ENCODE measurements around the gene MOCOS.
A peak's percentile ranks its signal among the peaks of the same experiment; 100 is the strongest.

The MOCOS gene

DNA sequence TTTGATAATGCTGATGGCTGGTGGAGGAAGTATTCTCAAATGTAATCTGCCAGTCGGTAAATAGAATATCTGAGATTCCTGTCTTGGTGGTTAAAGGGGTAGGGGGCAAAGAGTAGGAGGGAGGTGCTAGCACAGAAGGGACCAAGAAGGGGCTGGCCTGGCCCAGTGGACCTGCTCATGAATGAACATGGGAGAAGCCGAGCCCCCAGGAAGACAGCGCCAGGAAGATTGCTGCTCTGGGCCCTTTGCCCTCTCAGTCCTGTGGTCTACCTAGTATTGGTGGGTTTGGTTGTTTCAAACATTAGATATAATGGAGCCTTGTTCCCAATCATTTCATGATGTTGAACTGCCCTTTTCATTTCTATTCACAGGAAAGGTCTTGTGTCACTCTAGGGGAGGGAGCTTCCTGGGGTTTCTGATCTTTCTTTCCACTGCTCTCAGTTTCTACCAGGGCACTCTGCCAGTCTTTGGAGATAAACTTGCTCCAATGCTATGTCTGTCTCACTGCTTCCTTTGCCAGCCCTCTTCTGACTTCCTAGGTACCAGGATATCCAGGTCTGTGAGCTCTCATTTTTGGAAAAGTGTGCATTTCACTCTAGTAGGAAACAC is 5.3 kb upstream of the MOCOS start:
- no peak overlapping the region for H3K27ac ChIP-seq (ENCODE audit: low read length)

GRCh38 chr18:36183033-36183432 is 4.3 kb upstream of the MOCOS start:
- Histone ChIP-seq H3K27me3 (ENCODE audit: control insufficient read depth, insufficient read depth, low read length) (peaks cover 27% of the 10 kb centered on the region), H3K4me1 (ENCODE audit: control insufficient read depth, low read depth, low read length) (no peaks in the 10 kb centered on the region), H3K27ac (ENCODE audit: low read length) (no peak overlapping the region), H3K36me3 (ENCODE audit: control insufficient read depth, low read depth, low read length) (no peaks in the 10 kb centered on the region), H3K4me3 (ENCODE audit: low read length) (no peak overlapping the region), H3K9ac (ENCODE audit: low read length) (no peak overlapping the region), H3K9me3 (ENCODE audit: control insufficient read depth, low read depth, low read length) (no peaks in the 10 kb centered on the region)

More for the DNA sequence above, 5.3 kb upstream of the MOCOS start:
- H3K4me1 ChIP-seq (ENCODE audit: control insufficient read depth, low read depth, low read length), result no peaks in the 10 kb centered on the region
- no peaks in the 10 kb centered on the region for H3K36me3 ChIP-seq (ENCODE audit: control insufficient read depth, low read depth, low read length)
- no peak overlapping the region for H3K4me3 ChIP-seq (ENCODE audit: low read length)
- H3K9me3 ChIP-seq (ENCODE audit: control insufficient read depth, low read depth, low read length), result no peaks in the 10 kb centered on the region
- peaks cover 19% of the 10 kb centered on the region for H3K27me3 ChIP-seq (ENCODE audit: control insufficient read depth, insufficient read depth, low read length)
- no peak overlapping the region for H3K9ac ChIP-seq (ENCODE audit: low read length)

GRCh38 chr18:36183987-36184386 is 3.3 kb upstream of the MOCOS start:
- H3K9me3 ChIP-seq (ENCODE audit: control insufficient read depth, low read depth, low read length), result no peaks in the 10 kb centered on the region
- H3K27ac ChIP-seq (ENCODE audit: low read length), result no peak overlapping the region
- peaks cover 37% of the 10 kb centered on the region for H3K27me3 ChIP-seq (ENCODE audit: control insufficient read depth, insufficient read depth, low read length)
- no peak overlapping the region for H3K4me3 ChIP-seq (ENCODE audit: low read length)
- no peak overlapping the region for H3K9ac ChIP-seq (ENCODE audit: low read length)
- peaks cover 7% of the 10 kb centered on the region for H3K4me1 ChIP-seq (ENCODE audit: control insufficient read depth, low read depth, low read length)
- no peaks in the 10 kb centered on the region for H3K36me3 ChIP-seq (ENCODE audit: control insufficient read depth, low read depth, low read length)

DNA sequence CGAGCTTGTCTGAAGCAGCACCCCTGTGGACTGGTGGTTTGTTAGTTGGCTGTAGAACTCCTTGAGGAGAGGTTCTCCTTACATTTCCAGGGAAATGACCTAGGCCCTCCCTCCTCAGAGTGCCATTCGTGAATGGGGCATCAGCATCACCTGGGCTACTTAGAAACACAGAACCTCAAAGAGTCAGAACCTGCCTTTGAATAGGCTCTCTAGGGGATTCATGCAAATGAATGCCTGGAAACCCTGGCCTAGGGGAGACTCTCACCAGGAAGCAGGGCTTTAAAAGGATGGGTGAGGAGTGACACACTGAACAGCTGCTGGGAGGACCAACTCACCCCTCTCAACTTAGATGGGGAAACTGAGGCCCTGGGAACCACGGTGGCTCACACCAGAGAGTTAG is 2.1 kb upstream of the MOCOS start:
- Histone ChIP-seq H3K36me3 (ENCODE audit: control insufficient read depth, low read depth, low read length) (no peaks in the 10 kb centered on the region), H3K4me3 (ENCODE audit: low read length) (no peak overlapping the region), H3K4me1 (ENCODE audit: control insufficient read depth, low read depth, low read length) (peaks cover 7% of the 10 kb centered on the region), H3K9ac (ENCODE audit: low read length) (no peak overlapping the region), H3K27me3 (ENCODE audit: control insufficient read depth, insufficient read depth, low read length) (peaks cover 40% of the 10 kb centered on the region), H3K27ac (ENCODE audit: low read length) (no peak overlapping the region), H3K9me3 (ENCODE audit: control insufficient read depth, low read depth, low read length) (no peaks in the 10 kb centered on the region)

DNA sequence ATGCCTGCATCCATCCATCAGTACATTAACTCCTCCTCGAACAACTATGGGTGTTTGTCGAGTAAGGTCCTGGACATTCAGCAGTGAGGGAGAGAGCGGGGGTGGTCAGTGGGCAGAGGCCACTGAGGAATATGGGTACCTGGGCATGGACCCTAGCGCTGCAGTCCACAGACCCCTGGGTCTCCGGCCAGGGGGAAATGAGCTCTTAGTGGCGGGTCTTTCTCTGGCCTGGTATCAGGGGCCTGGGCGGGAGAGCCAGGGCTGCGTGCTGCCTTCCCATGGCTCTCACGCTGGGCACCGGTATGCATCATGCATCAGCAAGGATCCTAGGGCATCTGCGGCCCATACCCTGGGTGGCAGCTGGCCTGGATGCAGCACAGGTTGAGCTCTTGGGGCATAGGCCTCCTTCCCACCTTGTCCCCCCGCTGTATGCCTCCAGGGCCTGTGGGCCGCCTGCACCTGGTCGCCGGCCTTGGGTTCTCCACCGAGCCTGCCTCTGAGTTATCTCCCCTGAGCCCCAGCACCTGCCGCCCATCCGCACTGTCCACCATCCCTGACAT is 1.3 kb upstream of the MOCOS start:
- Histone ChIP-seq H3K27ac (ENCODE audit: low read length) (no peak overlapping the region), H3K4me1 (ENCODE audit: control insufficient read depth, low read depth, low read length) (peaks cover 7% of the 10 kb centered on the region), H3K4me3 (ENCODE audit: low read length) (peak overlapping the region; percentile 76), H3K9me3 (ENCODE audit: control insufficient read depth, low read depth, low read length) (no peaks in the 10 kb centered on the region), H3K36me3 (ENCODE audit: control insufficient read depth, low read depth, low read length) (no peaks in the 10 kb centered on the region), H3K9ac (ENCODE audit: low read length) (no peak overlapping the region), H3K27me3 (ENCODE audit: control insufficient read depth, insufficient read depth, low read length) (peaks cover 40% of the 10 kb centered on the region)

- no peaks in the 10 kb centered on the region for H3K9me3 ChIP-seq (ENCODE audit: control insufficient read depth, low read depth, low read length)
- no peaks in the 10 kb centered on the region for H3K36me3 ChIP-seq (ENCODE audit: control insufficient read depth, low read depth, low read length)
- peak overlapping the region; percentile 69 for H3K9ac ChIP-seq (ENCODE audit: low read length)
- no peak overlapping the region for H3K27ac ChIP-seq (ENCODE audit: low read length)
- H3K4me3 ChIP-seq (ENCODE audit: low read length), result peak overlapping the region; percentile 76
- peaks cover 40% of the 10 kb centered on the region for H3K27me3 ChIP-seq (ENCODE audit: control insufficient read depth, insufficient read depth, low read length)
- H3K4me1 ChIP-seq (ENCODE audit: control insufficient read depth, low read depth, low read length), result peaks cover 7% of the 10 kb centered on the region
Observed at GRCh38 chr18:36186461-36187192, 670 bp upstream of the MOCOS start.

GRCh38 chr18:36187826-36188721 is 777 bp downstream of the MOCOS start:
- Histone ChIP-seq H3K27me3 (ENCODE audit: control insufficient read depth, insufficient read depth, low read length) (peaks cover 40% of the 10 kb centered on the region), H3K36me3 (ENCODE audit: control insufficient read depth, low read depth, low read length) (no peaks in the 10 kb centered on the region), H3K27ac (ENCODE audit: low read length) (no peak overlapping the region), H3K4me1 (ENCODE audit: control insufficient read depth, low read depth, low read length) (peaks cover 7% of the 10 kb centered on the region), H3K4me3 (ENCODE audit: low read length) (peak overlapping the region; percentile 76), H3K9me3 (ENCODE audit: control insufficient read depth, low read depth, low read length) (no peaks in the 10 kb centered on the region), H3K9ac (ENCODE audit: low read length) (peak overlapping the region; percentile 69)

DNA sequence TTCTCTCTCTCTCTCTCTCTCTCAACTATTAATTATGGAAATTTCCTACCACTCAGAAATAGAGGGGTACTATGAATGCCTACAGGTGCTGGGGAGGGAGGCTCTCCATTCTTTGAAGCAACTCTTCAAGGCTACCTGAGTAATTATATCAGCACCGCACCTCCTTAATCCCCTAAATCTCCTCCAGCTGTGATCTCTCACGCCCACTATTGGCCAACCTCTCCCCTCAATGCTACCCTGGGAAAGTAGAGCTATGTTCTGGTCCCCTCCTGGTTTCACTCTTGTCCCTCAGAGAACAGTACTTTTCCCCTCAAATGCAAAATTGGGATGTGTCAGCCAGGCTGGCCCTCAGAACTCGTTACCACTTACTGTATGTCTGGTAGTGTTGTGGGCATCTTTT is 1.6 kb downstream of the MOCOS start:
- H3K9me3 ChIP-seq (ENCODE audit: control insufficient read depth, low read depth, low read length), result no peaks in the 10 kb centered on the region
- H3K9ac ChIP-seq (ENCODE audit: low read length), result no peak overlapping the region
- H3K4me1 ChIP-seq (ENCODE audit: control insufficient read depth, low read depth, low read length), result peaks cover 7% of the 10 kb centered on the region
- no peaks in the 10 kb centered on the region for H3K36me3 ChIP-seq (ENCODE audit: control insufficient read depth, low read depth, low read length)
- peaks cover 40% of the 10 kb centered on the region for H3K27me3 ChIP-seq (ENCODE audit: control insufficient read depth, insufficient read depth, low read length)
- H3K27ac ChIP-seq (ENCODE audit: low read length), result no peak overlapping the region
- no peak overlapping the region for H3K4me3 ChIP-seq (ENCODE audit: low read length)

DNA sequence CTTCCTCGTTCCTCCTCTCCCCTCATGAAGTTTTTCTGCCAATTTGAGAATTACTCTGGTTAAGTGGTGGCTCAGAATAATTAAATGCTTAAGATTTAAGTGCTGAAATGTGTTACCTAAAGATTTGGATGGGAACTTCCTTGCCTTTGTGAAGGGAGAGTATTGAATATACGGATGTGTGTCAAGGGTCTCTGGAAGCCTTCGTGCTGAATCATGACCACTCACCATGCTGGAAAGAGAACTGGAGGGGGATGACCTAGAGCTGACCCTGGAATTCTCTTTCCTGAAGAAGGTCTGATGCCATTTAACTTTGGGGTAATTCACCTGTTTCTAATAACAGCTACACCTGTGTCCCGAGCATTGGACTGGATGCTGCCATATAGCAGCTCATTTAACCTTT is 2.2 kb downstream of the MOCOS start:
- no peaks in the 10 kb centered on the region for H3K9me3 ChIP-seq (ENCODE audit: control insufficient read depth, low read depth, low read length)
- H3K36me3 ChIP-seq (ENCODE audit: control insufficient read depth, low read depth, low read length), result no peaks in the 10 kb centered on the region
- H3K27ac ChIP-seq (ENCODE audit: low read length), result no peak overlapping the region
- H3K27me3 ChIP-seq (ENCODE audit: control insufficient read depth, insufficient read depth, low read length), result peaks cover 40% of the 10 kb centered on the region
- peaks cover 7% of the 10 kb centered on the region for H3K4me1 ChIP-seq (ENCODE audit: control insufficient read depth, low read depth, low read length)
- no peak overlapping the region for H3K9ac ChIP-seq (ENCODE audit: low read length)
- H3K4me3 ChIP-seq (ENCODE audit: low read length), result no peak overlapping the region

- peaks cover 28% of the 10 kb centered on the region for H3K27me3 ChIP-seq (ENCODE audit: control insufficient read depth, insufficient read depth, low read length)
- H3K36me3 ChIP-seq (ENCODE audit: control insufficient read depth, low read depth, low read length), result no peaks in the 10 kb centered on the region
- no peaks in the 10 kb centered on the region for H3K9me3 ChIP-seq (ENCODE audit: control insufficient read depth, low read depth, low read length)
- H3K4me3 ChIP-seq (ENCODE audit: low read length), result no peak overlapping the region
- H3K9ac ChIP-seq (ENCODE audit: low read length), result no peak overlapping the region
- H3K27ac ChIP-seq (ENCODE audit: low read length), result no peak overlapping the region
- H3K4me1 ChIP-seq (ENCODE audit: control insufficient read depth, low read depth, low read length), result peaks cover 7% of the 10 kb centered on the region
Observed at GRCh38 chr18:36191286-36191685, 4.0 kb downstream of the MOCOS start.

DNA sequence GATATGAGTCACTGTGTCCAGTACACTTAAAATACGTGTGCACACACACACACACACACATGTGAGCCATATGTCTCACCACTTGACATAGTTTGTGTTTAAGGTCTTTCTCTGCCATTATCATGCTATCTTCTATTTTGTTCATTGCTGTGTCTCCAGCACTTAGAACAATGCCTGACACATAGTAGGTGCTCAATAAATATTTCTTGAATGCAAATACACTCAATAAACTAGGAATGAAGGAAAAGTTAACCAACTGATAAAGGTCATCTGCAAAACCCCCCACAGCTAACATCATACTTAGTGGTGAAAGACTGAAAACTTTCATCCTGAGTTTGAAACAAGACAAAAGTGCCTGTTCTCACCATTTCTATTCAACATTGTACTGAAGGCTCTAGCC is 4.4 kb downstream of the MOCOS start:
- Histone ChIP-seq H3K9me3 (ENCODE audit: control insufficient read depth, low read depth, low read length) (no peaks in the 10 kb centered on the region), H3K4me3 (ENCODE audit: low read length) (no peak overlapping the region), H3K27me3 (ENCODE audit: control insufficient read depth, insufficient read depth, low read length) (peaks cover 24% of the 10 kb centered on the region), H3K27ac (ENCODE audit: low read length) (no peak overlapping the region), H3K4me1 (ENCODE audit: control insufficient read depth, low read depth, low read length) (peaks cover 7% of the 10 kb centered on the region), H3K36me3 (ENCODE audit: control insufficient read depth, low read depth, low read length) (no peaks in the 10 kb centered on the region), H3K9ac (ENCODE audit: low read length) (no peak overlapping the region)
